Caki2 (cell line): ENCODE data around the gene HEPHL1. TPM values are rescaled to one million over a fixed set of nuclear protein-coding genes. Genes with fewer than 3 reads are reported as not detected.
"Not testable (repeated sequence)": the region's sequence is repeated elsewhere in the genome, so short reads cannot be mapped to it uniquely, and the experiment has no call there.

Experiments
- DNase-seq: peaks from one replicate; pipeline ENCODE4 v3.0.0-alpha.2; 2015; ENCODE audit warnings: low read depth
- in situ Hi-C: cut with HindIII; loops from 2 replicates; pipeline ENCODE4 v1.10.0; 2016; ENCODE audit warnings: low sequenced_read_pairs, low pct_unique_long_range_greater_than_20kb, mixed read lengths
- total RNA-seq: library from RNA; depleted of rRNA; stranded (reverse); fragments of >200 nt; shearing (Covaris generic); gene quantifications from 2 replicates; pipeline ENCODE4 v1.2.3, GENCODE V29; 2014; ENCODE audit warnings: low replicate concordance; rRNA removed

Gene HEPHL1, protein sequence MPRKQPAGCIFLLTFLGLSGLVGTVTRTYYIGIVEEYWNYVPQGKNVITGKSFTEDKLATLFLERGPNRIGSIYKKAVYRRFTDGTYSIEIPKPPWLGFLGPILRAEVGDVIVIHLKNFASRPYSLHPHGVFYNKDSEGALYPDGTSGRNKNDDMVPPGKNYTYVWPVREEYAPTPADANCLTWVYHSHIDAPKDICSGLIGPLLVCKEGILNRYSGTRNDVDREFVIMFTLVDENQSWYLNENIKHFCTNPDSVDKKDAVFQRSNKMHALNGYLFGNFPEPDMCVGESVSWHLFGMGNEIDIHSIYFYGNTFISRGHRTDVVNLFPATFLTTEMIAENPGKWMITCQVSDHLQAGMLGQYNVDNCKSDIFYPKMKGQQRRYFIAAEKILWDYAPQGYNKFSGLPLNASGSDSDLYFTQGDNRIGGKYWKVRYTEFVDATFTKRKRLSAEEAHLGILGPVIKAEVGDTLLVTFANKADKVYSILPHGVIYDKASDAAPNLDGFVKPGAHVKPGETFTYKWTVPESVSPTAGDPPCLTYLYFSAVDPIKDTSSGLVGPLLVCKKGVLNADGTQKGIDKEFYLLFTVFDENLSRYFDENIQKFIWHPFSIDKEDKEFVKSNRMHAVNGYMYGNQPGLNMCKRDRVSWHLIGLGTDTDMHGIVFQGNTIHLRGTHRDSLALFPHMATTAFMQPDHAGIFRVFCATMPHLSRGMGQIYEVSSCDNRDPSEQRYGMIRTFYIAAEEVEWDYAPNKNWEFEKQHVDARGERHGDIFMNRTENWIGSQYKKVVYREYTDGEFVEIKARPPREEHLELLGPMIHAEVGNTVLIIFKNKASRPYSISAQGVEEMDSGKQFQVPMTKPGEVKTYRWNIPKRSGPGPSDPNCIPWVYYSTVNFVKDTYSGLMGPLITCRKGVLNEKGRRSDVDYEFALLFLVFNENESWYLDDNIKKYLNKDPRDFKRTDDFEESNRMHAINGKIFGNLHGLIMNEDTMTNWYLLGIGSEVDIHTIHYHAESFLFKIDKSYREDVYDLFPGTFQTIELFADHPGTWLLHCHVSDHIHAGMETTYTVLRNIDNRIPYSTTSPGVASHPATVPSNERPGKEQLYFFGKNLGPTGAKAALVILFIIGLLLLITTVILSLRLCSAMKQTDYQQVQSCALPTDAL
- not detected in 2 replicates for total RNA-seq

DNA sequence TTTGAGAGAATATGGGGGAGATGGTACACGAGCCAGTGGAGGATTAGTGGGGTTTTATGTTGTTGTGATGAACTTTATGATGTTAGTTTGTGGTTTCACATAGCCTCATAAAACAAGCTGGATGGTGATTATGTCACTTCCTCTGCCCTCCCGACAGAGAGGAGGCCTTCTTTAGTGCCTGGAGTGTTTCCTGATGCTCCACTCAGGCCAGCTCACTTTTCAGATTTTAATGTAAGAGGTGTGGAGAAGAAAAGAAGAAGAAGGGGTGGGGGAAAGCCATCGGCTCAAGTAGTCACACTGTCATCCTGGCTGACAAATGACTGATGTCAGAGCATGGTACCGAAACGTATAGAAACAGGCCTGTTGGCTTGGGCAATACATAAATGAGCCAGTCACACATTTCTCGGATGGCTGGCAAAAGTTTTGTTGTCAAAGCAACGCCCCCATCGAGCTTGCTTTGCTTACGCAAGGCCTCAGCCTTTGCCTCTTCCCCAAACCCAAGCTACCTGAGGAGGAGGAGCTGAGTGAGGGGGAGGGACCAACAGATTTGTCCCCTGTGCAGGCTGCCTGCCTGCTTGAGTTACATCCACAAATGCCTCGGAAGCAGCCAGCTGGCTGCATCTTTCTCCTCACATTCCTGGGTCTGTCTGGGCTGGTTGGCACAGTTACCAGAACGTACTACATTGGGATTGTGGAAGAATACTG lies at the start of gene HEPHL1:
Gene HEPHL1, plus strand, starts transcription at position 578 of the 705 bp plus-strand sequence. Its CDS starts 15 bp downstream, at position 593.
- DNase-seq, result no peak
- in situ Hi-C loops, result no loop called here

DNA sequence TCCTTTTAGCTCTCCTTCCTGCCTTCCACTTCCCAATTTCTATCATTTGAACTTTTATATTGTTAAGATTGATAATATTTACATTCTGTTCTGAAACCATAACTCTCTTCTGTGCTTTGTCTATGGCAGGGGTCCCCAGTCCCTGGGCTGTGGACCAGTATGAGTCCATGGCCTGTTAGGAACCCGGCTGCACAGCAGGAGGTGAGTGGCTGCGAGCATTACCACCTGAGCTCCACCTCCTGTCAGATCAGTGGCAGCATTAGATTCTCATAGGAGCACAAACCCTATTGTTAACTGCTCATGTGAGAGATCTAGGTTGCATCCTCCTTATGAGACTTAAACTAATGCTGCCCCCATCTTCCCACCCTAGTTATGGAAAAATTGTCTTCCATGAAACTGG lies 48.4 kb upstream of the HEPHL1 start:
- no peak for DNase-seq
- in situ Hi-C loops, result no loop called here

- in situ Hi-C loops, DNase-seq: not testable (repeated sequence)
Measured at GRCh38 chr11:93973322-93974051, 47.7 kb upstream of the HEPHL1 start.

DNA sequence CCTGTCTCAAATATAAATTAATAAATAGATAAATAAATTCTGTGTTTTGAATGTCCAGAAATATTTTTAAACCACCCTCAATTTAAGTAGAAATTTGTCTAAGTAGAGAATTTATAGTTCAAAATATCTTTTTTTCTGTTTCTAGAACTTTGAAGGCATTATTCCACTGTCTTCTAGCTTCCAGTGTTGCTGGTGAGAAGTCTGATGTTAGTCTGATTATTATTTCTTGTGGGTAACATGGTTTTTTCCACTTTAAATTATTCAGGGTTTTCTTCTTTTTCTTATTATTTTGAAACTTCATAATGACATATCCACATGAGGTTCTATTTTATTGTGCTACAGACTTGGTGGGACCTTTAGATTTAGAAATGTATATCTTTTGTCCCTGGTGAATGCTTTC lies 46.4 kb upstream of the HEPHL1 start:
- in situ Hi-C loops, result no loop called here
- DNase-seq, result no peak

DNA sequence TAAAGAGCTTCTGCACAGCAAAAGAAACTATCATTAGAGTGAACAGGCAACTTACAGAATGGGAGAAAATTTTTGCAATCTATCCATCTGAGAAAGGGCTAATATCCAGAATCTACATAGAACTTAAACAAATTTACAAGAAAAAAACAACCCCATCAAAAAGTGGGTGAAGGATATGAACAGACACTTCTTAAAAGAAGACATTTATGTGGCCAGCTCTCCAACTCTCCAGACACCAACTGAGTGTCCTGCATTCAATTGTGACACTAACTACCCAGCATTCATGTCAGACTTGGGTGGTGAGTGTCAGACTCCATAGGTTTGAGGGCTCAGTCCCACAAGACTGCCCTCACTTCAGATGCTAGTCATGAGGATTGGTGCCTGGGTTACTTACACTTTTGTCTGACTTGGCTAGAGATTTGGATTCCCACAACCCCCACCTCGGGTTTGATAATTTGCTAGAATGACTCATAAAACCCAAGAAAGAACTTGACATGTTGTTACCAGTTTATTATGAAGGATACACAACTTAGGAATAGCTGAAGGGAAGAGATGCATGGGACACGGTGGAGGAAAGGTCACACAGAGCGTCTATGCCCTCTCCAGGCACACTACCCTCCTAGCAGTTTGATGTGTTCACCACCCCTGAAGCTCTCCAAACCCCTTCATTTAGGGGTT lies 44.4 kb upstream of the HEPHL1 start:
- not testable (repeated sequence) for DNase-seq

GRCh38 chr11:93983542-93984195 lies 37.5 kb upstream of the HEPHL1 start:
- DNase-seq, result no peak
- in situ Hi-C loops, result no loop called here

More for the DNA sequence above, 44.4 kb upstream of the HEPHL1 start:
- in situ Hi-C loops, result not testable (repeated sequence)

- DNase-seq, result no peak
- in situ Hi-C loops, result no loop called here
Measured at GRCh38 chr11:93984196-93984567, 37.0 kb upstream of the HEPHL1 start.

DNA sequence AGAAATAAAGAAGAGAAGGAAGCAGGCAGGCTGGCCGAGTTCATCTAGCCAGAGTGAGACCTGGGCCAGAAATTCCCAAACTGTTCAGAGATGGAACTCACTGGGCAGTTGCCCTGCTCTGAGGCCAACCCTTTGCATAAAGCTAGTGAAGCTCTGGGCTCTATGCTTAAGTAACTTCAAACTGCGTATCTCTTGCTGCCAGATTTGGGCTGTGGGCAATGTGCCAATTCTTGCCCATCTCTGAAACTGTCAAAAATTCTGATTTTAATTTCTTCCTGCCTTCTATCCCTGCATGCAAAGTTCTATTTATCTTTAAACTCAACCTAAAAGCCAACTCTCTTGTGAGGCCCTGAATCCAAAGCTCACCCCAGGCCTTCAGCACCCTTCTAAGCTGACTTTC lies 36.2 kb upstream of the HEPHL1 start:
- DNase-seq, result no peak
- in situ Hi-C loops, result no loop called here

GRCh38 chr11:93986716-93987115 lies 34.4 kb upstream of the HEPHL1 start:
- DNase-seq, result no peak

GRCh38 chr11:93988455-93988854 lies 32.7 kb upstream of the HEPHL1 start:
- in situ Hi-C loops, result no loop called here
- no peak for DNase-seq

More at GRCh38 chr11:93986716-93987115, 34.4 kb upstream of the HEPHL1 start:
- in situ Hi-C loops, result no loop called here

DNA sequence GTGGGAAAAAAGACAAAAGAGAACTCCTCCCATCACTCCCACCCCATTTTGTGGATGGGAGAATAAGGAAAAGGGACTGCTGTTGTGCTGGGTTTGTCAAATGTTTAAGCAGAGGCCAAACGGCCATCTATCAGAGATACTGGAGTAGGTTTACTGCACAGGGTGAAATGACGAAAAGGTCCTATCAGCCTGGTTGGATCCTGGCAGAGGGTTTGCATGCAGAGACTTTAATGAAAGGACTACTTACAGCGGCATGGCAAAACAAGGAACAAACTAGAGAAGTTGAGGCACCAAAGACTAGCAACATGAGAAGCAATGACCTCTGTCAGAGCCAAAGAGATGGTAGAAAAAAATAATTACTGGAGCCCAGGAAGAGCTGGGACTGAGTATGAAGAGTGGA lies 32.2 kb upstream of the HEPHL1 start:
- in situ Hi-C loops, result no loop called here
- no peak for DNase-seq

- in situ Hi-C loops, result no loop called here
- DNase-seq, result no peak
Measured at GRCh38 chr11:93993747-93994146, 27.4 kb upstream of the HEPHL1 start.

DNA sequence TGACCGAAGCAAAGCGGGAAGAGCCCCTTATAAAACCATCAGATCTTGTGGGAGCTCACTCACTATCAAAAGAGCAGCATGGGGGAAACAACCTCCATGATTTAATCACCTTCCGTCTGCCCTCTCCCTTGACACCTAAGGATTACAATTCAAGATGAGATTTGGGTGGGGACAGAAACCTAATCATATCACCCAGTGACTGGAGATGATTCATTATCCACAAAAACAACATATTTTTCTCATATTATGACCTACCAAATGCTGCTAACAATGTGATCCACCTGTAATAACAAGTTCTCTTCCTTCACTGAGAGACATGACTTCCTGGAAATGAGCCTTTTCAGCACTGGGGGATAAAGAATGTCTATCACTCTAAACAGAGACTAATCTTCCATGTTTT lies 23.4 kb upstream of the HEPHL1 start:
- in situ Hi-C loops, result no loop called here
- DNase-seq, result no peak

DNA sequence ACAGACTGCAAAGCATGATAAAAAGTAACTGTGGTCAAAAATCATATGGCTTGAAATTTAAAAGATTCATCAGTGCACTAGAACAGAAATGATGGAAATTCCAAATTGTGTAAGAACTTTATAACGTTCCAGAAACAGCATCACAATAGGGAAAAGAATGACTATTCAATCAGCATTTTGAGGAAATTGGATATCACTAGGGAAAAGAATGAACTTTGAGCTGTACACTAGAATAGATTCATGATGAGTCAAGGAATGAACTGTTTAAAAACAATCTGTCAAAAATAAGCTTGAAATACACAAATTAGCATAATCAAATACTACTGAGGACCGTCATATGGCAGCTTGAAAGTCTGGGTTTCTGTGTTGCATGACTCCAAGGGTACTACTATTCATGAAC lies 20.5 kb upstream of the HEPHL1 start:
- DNase-seq, result no peak

GRCh38 chr11:94002226-94002625 lies 18.9 kb upstream of the HEPHL1 start:
- in situ Hi-C loops, result no loop called here
- DNase-seq, result no peak

More for the DNA sequence above, 20.5 kb upstream of the HEPHL1 start:
- in situ Hi-C loops, result no loop called here

DNA sequence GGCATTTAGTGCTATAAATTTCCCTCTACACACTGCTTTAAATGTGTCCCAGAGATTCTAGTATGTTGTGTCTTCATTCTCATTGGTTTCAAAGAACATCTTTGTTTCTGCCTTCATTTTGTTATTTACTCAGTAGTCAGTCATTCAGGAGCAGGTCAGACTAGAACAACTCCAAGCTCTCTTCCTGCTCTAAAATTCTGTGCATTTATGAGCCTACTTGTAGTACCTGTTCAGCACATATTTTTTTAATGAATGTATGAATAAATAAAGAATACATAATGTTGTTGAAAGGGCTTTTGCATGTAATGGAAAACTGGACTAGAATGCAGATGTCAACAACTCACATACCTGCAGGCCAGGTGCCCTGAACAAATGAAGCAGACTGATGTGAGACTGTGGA lies 13.7 kb upstream of the HEPHL1 start:
- DNase-seq, result no peak
- in situ Hi-C loops, result no loop called here
